Measurements from ENCODE around the gene FRYL.

DNA sequence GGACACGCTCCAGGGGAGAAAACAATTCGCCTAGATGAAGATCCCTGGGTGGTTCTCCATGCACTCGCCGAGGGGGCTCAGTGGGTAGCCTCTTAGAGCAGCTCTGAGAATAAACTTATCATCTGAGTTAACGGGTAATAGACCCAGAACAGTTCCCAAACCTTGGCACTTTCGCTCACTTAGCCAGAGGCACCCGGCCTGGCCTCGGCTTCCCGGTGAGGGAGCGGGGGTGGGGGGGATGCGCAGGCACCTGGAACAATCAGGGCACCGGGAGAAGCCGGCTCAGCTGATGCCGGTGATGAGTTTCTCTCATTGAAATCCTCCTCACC, 290.4 kb downstream of the FRYL start:
- TF ChIP-seq CTCF (IDR thresholded peaks at IDR 0.05) = no peak
- no peak for TF ChIP-seq POLR2A (IDR thresholded peaks at IDR 0.05)
